Esophagus muscularis mucosa (tissue), 4 donors: Measurements from ENCODE around the gene PSENEN. TPM values are rescaled to one million over a fixed set of nuclear protein-coding genes. Genes with fewer than 3 reads are reported as not detected.

ENCODE experiments used
- DNase-seq: peaks from one replicate; pipeline ENCODE4 v3.0.0-alpha.2; 2017; ENCODE audit errors: extremely low spot score
- H3K27ac ChIP-seq, 4 donors: fragments of 200-600 bp; sonication (generic); replicated peaks in 1 of 4; 1 replicate in 3 of 4; 2 replicates in 1 of 4; pipeline ENCODE4 v1.5.1; 2016 to 2019; ENCODE audit warnings: mild to moderate bottlenecking in 1 of 4
- H3K27me3 ChIP-seq, 4 donors: fragments of 200-600 bp; sonication (generic); one replicate each; pipeline versions ENCODE4 v1.5.1 to v1.6.0; 2016 to 2019
- H3K36me3 ChIP-seq, 4 donors: fragments of 200-600 bp; sonication (generic); one replicate each; pipeline ENCODE4 v1.5.1; 2016 to 2019
- H3K4me1 ChIP-seq, 4 donors: fragments of 200-600 bp; sonication (generic); one replicate each; pipeline ENCODE4 v1.5.1; 2016 to 2019
- H3K4me3 ChIP-seq, 4 donors: fragments of 200-600 bp; sonication (generic); 1 replicate in 2 of 4; 2 replicates in 2 of 4; pipeline ENCODE4 v1.5.1; 2016 to 2019; ENCODE audit warnings: mild to moderate bottlenecking in 4 of 4, moderate library complexity in 1 of 4
- H3K9me3 ChIP-seq, 4 donors: fragments of 200-600 bp; sonication (generic); 1 replicate in 3 of 4; 2 replicates in 1 of 4; pipeline ENCODE4 v1.5.1; 2016 to 2019
- CTCF ChIP-seq, 3 experiments: fragments of 200-600 bp in 2 of 3; fragments of 450-650 bp in 1 of 3; sonication (generic) in 2 of 3; IDR thresholded peaks; one replicate each; pipeline ENCODE4 v1.5.1; 2017 to 2019; ENCODE audit warnings: antibody characterized with exemption in 3 of 3, mild to moderate bottlenecking in 2 of 3, moderate library complexity in 1 of 3
- EP300 ChIP-seq: sonication (generic); formaldehyde crosslinking; IDR thresholded peaks from one replicate; pipeline ENCODE4 v1.6.1; 2017; ENCODE audit warnings: antibody characterized with exemption
- POLR2A ChIP-seq: fragments of 450-650 bp; IDR thresholded peaks from one replicate; pipeline ENCODE4 v1.6.1; 2017; ENCODE audit warnings: antibody characterized with exemption, moderate library complexity, mild to moderate bottlenecking, low read depth
- POLR2AphosphoS5 ChIP-seq, 2 donors: sonication (generic); formaldehyde crosslinking; IDR thresholded peaks; one replicate each; pipeline ENCODE4 v1.6.1; 2017; ENCODE audit warnings: antibody characterized with exemption in 2 of 2
- WGBS: methylation state at CpG from one replicate; pipeline ENCODE4 v1.1.5; 2018; 5-methylcytosine and 5-hydroxymethylcytosine counted together
- intact Hi-C: fragments of 100-400 bp; cut with DNase I; formaldehyde crosslinking; loops from one replicate; pipeline ENCODE4 v1.15.1; 2023
- total RNA-seq, 4 donors: library from RNA; depleted of rRNA; stranded (reverse); fragments of >200 nt; gene quantifications; one replicate each; pipeline versions ENCODE4 v1.1.0 to v1.2.1, GENCODE V29; 2016

The PSENEN gene
- total RNA-seq, 4 donors from 2014 or later: 27.4 to 48.7 (median 33.8) TPM

GRCh38 chr19:35715355-35715809 is 30.1 kb upstream of the PSENEN start:
- TF ChIP-seq POLR2AphosphoS5 (IDR thresholded peaks at IDR 0.05) (no peak), CTCF (IDR thresholded peaks at IDR 0.05) (no peak), EP300 (no peak), POLR2A (no peak)
- no peaks in the 10 kb centered on the region for H3K9me3 ChIP-seq
- peak overlapping the region in 3 of 4 donors; percentile 86 to 98 (median 89) for H3K4me3 ChIP-seq
- peaks cover 24 to 34% (median 33%) of the 10 kb centered on the region in 4 donors for H3K4me1 ChIP-seq
- no peaks in the 10 kb centered on the region for H3K27me3 ChIP-seq
- peaks cover 3 to 10% (median 9%) of the 10 kb centered on the region in 4 donors for H3K36me3 ChIP-seq
- peak overlapping the region; percentile 83 to 94 (median 90) for H3K27ac ChIP-seq
- DNase-seq: no peak
- WGBS: 87% methylated on average over 4 of the region's 7 CpGs
- intact Hi-C loops: loop anchor here (5.0 kb wide), 1 partner anchor 168 kb away; the partner anchor contains the start of gene TMEM147

- Histone ChIP-seq H3K27me3 (no peaks in the 10 kb centered on the region), H3K4me3 (peak overlapping the region; percentile 76 to 98 (median 88)), H3K4me1 (peaks cover 24 to 39% (median 33%) of the 10 kb centered on the region in 4 donors), H3K9me3 (no peaks in the 10 kb centered on the region), H3K36me3 (peaks cover 7 to 18% (median 17%) of the 10 kb centered on the region in 4 donors), H3K27ac (peak overlapping the region; percentile 83 to 94 (median 90))
- TF ChIP-seq CTCF (IDR thresholded peaks at IDR 0.05) (no peak), EP300 (no peak), POLR2A (no peak), POLR2AphosphoS5 (IDR thresholded peaks at IDR 0.05) (no peak)
- intact Hi-C loops: loop anchor here (1.0 to 5.0 kb wide), 3 partner anchors 13 to 169 kb away; partner anchors contain the start of gene TMEM147
- no peak for DNase-seq
- WGBS: 4% methylated on average over 22 of the region's 52 CpGs
Measured at GRCh38 chr19:35715981-35716800, 29.3 kb upstream of the PSENEN start.

- Histone ChIP-seq H3K4me1 (peaks cover 24 to 46% (median 38%) of the 10 kb centered on the region in 4 donors), H3K4me3 (peak overlapping the region; percentile 76 to 98 (median 88)), H3K27me3 (no peaks in the 10 kb centered on the region), H3K36me3 (peaks cover 14 to 26% (median 25%) of the 10 kb centered on the region in 4 donors), H3K9me3 (no peaks in the 10 kb centered on the region), H3K27ac (peak overlapping the region; percentile 83 to 94 (median 90))
- DNase-seq: peak; percentile 97
- WGBS: under 1% methylated on average over 38 of the region's 77 CpGs
- TF ChIP-seq EP300 (no peak), CTCF (IDR thresholded peaks at IDR 0.05) (peak; percentile 86 to 94 (median 90)), POLR2A (no peak), POLR2AphosphoS5 (IDR thresholded peaks at IDR 0.05) (peak; percentile 52 to 70)
- intact Hi-C loops: loop anchor here (1.0 to 5.0 kb wide), 3 partner anchors 14 to 170 kb away; partner anchors contain the start of gene TMEM147
Measured at GRCh38 chr19:35716801-35717664, 28.4 kb upstream of the PSENEN start.

- TF ChIP-seq POLR2AphosphoS5 (IDR thresholded peaks at IDR 0.05): peak; percentile 3 to 23
- no peak for TF ChIP-seq EP300
- intact Hi-C loops: loop anchor here (2.0 to 5.0 kb wide), 2 partner anchors 15 to 171 kb away; partner anchors contain the start of gene TMEM147
- Histone ChIP-seq H3K36me3 (peaks cover 21 to 33% (median 33%) of the 10 kb centered on the region in 4 donors), H3K4me3 (peak within 1 kb of the TSS; percentile 76 to 98 (median 88)), H3K4me1 (peaks cover 24 to 51% (median 40%) of the 10 kb centered on the region in 4 donors), H3K9me3 (no peaks in the 10 kb centered on the region), H3K27ac (peak within 1 kb of the TSS; percentile 87 to 94 (median 92)), H3K27me3 (no peaks in the 10 kb centered on the region)
- no peak for DNase-seq
- WGBS: 0% methylated on average over 6 of the region's 109 CpGs
Measured at GRCh38 chr19:35717665-35718344, 27.6 kb upstream of the PSENEN start, which contains the start of gene KMT2B. Gene KMT2B, plus strand, starts transcription at chr19:35718003. Its CDS starts 16 bp downstream, at chr19:35718019.
